GM19099 (cell line): Measurements from ENCODE around the gene LHPP.

Experiments used
- POLR2A ChIP-seq: IDR thresholded peaks from 3 replicates; pipeline ENCODE4 v1.6.1; 2011; ENCODE audit warnings: low read depth; ENCODE audit not compliant: insufficient read length; ENCODE audit errors: extremely low read depth

Gene LHPP

DNA sequence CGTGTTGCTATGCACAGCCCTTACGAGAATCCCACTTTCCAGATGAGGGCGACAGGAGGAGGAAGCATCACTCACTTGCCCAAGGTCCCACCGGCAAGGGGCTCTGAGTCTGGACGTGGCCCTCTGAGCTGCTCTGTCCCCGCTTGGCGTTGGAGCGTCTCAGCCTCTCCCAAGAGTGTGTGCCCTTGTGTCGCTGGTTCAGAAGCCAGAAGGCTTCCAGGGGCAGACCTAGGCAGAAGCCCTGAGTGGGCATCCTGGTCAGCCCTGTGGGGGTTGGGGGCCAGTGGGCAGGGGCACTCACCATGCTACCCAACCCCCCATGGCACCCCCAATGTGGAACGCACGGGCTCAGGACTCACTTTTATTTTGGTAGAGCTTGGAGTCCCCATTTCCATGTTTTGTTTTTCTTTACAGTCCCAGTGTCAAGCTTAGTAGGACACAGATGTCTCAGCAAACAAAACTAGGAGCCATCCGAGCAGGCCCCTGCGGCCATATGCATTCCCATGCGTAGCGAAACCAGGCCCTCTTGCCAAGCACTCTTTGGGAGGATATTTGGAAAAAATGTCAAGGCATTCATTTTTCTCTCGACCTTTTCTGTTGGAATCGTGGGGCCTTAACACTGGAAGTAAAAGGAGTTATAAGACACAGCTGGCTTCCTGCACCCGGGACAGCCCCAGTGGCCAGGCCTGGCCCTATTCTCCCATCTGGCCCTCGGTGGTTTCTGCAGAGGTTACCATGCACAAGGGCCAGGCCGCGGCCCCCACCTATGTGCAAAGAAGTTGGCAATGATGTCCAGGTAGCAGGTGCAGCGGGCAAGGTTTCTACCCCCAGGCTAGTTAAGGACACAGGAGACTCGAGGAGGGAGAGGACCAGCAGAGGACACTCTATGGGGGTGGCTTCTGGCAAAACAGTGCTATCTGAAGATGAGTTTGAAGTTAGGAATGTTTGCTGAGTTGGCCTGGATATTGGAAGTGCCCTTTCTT is 97.0 kb downstream of the LHPP start:
- TF ChIP-seq POLR2A = no peak

DNA sequence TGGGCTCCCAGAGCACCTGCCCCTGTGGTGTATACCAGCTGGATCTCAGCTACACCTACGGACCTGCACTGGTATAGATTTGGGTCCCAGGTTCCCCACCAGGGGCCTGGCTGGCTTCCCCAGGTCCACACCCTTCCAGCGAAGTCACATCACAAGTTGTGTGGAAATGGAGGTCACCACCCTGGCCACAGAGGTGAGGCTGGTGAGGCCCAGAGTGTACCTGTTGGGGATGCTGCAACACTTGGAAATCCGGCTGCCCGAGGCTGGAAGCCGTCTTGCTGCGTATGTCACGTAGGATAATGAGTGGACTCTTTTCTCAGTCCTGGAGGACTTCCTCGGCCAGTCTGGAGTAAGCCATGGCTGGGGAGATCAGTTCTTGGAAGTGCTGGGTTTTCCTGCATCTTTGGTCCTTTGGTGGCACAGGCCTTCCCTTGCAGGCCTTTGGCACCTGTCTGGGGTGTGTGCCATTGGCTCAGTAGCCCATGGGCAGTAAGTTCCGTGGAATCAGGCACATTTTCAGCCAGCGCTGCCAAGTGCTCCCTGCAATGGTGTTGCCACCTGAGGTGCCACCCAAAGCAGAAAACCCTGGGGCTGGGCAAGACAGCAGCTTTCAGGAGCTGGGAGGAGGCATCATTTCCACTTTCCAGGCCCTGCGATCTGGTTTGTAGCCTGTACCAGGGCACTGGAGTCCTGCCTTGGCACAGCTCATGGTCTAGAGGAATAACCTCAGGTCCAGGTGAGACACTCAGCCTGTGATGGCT is 97.9 kb downstream of the LHPP start:
- TF ChIP-seq POLR2A = no peak

DNA sequence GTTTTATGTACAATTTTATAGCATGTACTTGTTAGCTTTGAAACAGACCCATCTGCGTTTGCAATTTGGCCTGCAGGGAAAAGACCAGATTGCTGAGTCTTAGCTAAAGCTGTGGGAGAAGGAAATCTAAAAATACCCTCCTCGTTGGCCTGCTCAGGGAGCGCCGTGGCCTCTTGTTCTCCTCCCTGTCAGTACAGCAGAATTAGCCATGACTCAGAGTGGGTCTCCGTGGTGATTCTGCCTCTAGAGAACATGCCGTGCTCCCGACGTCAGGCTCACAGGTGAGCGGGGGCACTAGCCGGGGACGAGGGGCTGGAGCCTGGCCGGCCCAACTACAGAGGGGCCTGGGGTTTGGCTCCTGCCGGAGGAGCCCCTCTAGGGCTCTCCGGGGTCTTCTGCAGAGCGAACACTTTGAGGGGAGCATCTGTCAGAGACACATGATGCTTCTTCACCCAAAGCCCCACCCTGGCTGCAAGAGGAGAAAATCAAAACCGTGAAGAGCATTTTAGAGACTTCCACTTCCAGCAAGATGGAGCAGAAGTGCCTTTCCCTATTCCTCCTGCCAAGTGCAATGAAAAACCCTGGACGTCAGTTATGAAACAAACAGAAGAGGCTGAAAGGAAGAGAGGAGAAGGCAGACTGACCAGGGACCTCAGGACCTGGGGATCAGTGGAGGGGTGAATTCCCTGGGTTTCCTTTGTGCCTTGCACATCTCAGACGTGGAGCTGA is 98.9 kb downstream of the LHPP start:
- no peak for TF ChIP-seq POLR2A

DNA sequence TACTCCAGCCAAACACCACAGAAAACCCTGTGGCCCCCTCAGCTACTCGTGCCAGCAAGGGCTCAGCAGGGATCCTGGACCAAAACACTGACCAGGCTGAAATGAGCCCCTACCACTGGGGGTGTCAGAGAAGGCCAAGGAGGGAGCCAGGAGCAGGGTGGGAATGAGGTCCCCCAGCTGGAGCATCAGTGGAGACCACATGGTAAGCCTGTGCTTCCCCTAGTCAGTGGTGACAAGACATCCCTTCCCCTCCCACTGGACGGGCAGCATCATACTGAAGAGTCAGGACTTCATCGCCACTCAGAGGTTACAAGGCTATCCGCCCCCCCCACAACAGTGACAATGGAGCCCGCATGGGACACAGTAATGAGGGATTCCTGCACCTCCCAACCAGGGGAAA is 99.6 kb downstream of the LHPP start:
- TF ChIP-seq POLR2A = no peak

DNA sequence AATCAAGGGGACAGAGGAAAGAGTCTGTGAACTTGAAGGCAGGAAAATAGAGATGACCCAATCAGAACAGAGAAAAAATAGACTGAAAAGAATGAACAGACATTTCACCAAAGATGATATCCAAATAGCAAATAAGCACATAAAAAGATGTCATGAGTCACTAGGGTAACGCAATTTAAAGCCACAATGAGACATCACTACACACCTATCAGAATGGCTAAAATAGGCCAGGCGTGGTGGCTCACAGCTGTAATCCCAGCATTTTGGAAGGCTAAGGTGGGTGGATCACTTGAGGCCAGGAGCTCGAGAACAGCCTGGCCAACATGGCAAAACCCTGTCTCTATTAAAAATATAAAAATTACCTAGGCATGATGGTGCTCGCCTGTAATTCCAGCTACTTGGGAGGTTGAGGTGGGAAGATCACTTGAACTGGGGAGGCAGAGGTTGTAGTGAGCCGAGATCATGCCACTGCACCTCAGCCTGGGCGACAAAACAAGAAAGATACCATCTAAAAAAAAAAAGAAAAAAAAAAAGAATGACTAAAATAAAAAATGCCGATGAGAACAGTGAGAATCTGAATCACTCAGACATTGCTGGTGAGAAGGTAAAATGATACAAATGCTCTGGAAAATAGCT is 100.9 kb downstream of the LHPP start:
- no peak for TF ChIP-seq POLR2A

DNA sequence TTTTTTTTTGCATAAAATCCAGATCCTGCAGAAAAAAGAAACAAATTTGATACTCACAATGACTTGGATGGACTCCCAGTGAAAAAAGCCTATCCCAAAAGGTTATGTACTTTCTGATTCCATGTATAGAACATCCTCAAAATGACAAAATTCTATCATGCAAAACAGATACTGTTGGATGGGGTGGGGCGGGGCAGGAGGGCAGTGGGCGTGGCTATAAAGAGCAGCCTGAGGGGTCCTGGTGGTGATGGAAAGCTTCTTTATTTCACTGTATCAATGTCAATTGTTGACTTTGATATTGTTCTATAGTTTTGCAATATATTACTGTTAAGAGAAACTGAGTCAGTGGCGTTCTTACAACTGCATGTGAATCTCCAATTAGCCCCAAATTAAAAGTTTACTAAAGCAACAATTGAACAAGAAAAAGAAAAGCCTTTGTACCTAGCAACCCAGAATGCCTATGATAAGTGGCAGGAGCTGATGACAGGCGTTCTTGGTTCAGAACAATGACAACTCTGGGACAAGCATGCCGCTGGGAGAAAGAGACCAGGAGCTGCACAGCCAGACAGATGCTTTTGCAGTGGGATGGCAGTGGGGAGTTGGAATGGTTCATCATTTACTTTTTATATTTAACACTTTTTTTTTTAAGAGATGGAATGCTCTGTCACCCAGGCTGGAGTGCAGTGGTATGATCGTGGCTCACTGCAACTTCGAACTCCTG is 101.9 kb downstream of the LHPP start:
- no peak for TF ChIP-seq POLR2A

DNA sequence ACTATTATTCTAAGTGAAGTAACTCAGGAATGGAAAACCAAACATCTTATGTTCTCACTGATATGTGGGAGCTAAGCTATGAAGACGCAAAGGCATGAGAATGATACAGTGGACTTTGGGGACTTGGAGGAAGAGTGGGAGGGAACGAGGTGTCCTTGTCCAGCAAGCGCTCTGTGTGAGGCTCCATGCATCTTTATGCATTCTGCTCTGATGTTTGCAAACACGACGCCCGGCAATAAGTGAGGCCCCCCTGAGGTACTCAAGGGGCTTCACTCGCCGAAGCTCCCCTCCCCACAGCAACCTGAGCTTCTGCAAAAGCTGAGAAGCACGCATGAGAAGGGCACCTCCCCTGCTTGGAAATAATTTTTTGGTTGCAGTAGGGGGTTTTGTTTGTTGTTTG is 103.3 kb downstream of the LHPP start:
- no peak for TF ChIP-seq POLR2A

DNA sequence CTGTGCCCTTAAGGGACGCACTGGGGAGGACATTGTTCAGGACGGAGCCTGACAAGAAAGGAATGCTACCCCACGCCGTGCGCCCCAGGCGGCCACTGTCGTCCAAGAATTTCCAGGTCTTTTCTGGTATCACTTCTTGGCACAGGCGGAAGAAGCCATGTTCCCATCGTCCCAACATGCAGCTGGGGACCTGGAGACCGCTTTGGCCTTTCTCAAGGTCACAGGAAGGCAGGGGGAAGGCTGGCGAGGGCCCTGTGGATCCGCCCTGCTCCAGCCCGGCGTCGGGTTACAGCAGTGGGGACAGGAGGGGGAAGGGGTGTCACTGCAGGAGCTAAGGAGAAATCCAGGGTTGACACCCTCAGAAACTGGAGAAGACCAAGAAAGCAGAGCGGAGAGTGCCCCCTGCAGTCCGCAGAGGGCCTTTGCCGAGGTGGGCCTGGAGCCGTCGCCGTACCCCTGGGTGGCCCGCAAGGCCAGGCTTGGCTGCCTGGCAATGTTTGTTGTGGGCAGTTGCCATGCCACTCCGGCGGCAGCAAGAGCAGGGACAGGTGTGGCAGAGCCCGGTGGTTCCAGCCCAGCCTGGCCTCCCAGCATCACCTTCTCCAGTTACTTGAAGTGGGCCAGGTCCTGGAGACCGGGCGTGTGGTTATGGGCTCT is 104.1 kb downstream of the LHPP start:
- TF ChIP-seq POLR2A = no peak

DNA sequence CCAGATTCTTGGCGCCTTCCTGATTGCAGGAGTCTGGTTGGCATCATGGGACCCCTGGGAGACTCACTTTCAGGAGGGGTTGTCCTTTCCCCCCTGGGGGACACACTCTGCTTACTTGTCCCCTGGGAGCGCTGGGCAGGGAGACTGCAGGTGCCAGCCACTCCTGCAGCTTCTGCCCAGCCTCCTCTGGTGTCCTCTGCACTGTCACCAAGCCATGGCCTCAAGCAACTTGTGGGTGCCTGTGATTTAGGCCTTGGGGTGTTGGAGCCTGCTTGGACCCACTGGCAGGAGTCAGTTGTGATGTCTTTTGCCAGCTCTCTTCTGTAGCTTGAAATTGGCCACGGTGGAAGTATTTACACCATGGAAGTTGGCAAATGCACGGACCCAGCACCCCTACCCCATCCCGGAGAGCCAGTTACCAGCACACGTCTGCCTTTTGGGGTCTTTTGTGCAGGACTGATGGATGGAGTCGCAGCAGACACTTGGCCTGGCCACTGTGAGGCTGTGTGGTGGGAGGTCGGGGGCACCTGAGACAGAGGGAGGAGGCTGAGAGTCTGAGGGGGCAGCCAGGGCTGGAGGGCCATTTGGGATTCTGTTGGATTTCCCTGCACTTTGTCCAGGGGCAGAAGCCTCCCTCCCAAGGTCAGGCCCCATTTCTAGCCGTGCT is 104.7 kb downstream of the LHPP start:
- TF ChIP-seq POLR2A = no peak

DNA sequence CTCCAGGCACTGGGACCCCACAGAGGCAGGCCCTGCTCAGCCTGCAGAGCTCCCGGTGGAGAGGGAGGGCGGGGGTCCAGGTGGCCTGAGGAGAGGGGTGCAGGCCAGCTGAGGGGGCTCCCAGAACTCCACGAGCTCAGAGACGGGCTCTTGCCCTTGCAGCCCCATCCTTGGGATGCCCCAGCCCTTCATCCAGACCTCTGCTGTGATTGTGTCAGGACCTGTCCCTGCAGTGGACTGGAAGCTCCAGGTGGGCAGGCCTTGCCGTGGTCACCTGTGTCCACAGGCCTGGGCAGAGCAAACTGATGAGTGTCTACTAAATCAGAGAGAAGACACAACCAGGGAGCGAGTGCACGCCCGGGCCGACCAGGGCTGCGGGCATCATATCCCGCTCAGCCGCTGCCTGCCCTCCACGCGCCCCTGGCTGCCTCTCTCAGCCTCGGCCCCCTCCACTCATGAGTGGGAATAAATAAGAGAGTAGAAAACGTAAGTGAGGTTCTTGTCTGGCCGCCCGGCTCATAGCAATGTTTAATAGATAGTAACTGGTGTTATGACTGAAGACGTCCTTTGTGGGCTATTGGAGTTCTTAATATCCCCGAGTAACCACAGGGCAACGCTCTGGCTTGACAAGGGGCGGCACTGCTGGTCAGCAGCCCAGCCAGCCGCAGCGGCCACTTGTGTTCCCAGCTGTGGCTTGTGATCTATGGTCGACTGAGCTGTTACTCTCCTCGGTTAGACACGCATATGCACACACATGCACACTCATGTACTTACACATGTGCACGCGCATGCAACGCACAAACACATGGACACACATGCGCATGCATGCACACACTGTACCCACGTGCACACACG is 105.6 kb downstream of the LHPP start:
- no peak for TF ChIP-seq POLR2A

DNA sequence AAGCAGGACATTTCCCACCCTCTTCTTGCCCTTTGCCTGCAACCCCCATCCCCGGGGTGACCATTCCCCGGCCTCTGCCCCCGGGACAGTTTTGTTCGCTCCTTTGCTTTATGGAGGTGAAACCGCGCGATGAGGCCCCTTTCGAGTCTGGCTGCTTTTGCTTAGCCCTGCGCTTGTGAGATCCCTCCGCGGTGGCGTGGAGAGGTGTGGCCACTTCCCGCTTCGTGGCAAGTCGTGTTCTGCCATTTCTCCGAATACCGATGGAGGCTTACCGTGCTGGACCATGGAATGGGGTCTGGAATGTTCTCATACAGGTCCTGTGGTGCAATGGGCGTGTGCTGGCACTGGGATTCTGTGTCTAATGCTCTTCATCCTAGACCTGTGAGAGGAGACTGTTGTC is 106.7 kb downstream of the LHPP start:
- no peak for TF ChIP-seq POLR2A
